Fibroblast of lung (primary cell): Measurements from ENCODE around the gene RXRA.

Experiments used
- CTCF ChIP-seq, 2 donors: IDR thresholded peaks in 1 of 2; conservative IDR thresholded peaks in 1 of 2; 1 replicate in 1 of 2; 2 replicates in 1 of 2; pipeline ENCODE4 v1.5.1; 2011 to 2012; ENCODE audit warnings: low read length in 2 of 2, control low read depth in 1 of 2, inconsistent platforms in 1 of 2, low read depth in 1 of 2, mild to moderate bottlenecking in 1 of 2
- EZH2 ChIP-seq: IDR thresholded peaks from 2 replicates; pipeline ENCODE4 v1.5.1; 2012; ENCODE audit warnings: low read length, control low read depth, mild to moderate bottlenecking; ENCODE audit errors: missing control alignments

DNA sequence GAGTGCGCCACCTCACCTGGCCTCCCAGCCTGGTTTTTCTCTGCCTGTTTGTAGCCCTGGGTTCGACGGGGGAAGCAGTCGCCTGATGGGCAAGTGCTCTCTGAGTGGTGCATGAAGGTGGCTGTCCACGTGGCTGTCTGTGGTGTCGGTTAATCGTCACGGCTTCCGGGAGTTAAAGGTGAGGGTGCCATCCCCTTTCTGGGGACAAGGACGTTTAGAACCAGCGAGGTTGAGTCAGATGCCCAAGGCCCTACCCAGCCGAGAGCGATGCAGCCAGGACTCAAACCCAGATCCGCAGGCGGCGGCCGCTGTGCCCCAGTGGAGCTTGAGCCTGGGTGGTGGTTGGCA lies 47.7 kb downstream of the RXRA start:
- TF ChIP-seq CTCF (conservative IDR thresholded peaks at IDR 0.05 in 1 of 2, IDR thresholded peaks at IDR 0.05 in 1 of 2; ENCODE audit: low read depth in 1 of 2, low read length in 2 of 2) (no peak), EZH2 (no peak)
